Endometrial microvascular endothelial cells (primary cell): ENCODE results near the gene ERBB4. TPM values are rescaled to one million over a fixed set of nuclear protein-coding genes. Genes with fewer than 3 reads are reported as not detected.
"Not testable (repeated sequence)": the region's sequence is repeated elsewhere in the genome, so short reads cannot be mapped to it uniquely, and the experiment has no call there.

Experiments
- in situ Hi-C: cut with HindIII; loops from 2 replicates; pipeline ENCODE4 v1.10.0; 2017; ENCODE audit warnings: low sequenced_read_pairs, low pct_unique_long_range_greater_than_20kb; ENCODE audit errors: inconsistent ontology term
- total RNA-seq: library from RNA; depleted of rRNA; stranded (reverse); fragments of >200 nt; gene quantifications from one replicate; pipeline ENCODE4 v1.2.3, GENCODE V29; 2015; ENCODE audit errors: inconsistent ontology term

ERBB4 gene
- total RNA-seq, 1 donor from 2014 or later: not detected

GRCh38 chr2:212271583-212271982, 267.0 kb downstream of the ERBB4 start:
- in situ Hi-C loops: no loop called here

- in situ Hi-C loops: no loop called here
These were observed 269.6 kb downstream of the ERBB4 start for GRCh38 chr2:212269005-212269404.

DNA sequence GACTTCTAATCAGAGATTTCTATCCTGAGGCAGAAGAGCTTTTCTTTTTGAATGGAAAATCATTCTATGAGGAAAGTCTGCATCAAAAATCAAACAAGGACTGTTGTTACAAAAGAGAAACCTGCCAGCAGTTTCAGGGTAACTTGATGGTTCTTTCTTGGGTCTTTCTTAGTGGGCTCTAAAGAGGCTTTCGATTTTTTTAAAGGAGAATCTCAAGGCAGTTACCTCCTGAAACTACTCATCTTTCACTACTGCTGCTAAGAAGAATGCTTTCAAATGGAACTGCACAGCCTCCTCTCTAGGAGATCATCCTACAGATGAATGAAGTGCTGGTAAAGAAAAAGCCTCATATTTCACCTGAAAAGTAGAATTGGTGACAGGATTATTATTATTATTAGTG, 272.3 kb downstream of the ERBB4 start:
- in situ Hi-C loops: no loop called here

- in situ Hi-C loops: no loop called here
These were observed 272.8 kb downstream of the ERBB4 start for GRCh38 chr2:212265777-212266176.

- in situ Hi-C loops: no loop called here
These were observed 274.4 kb downstream of the ERBB4 start for GRCh38 chr2:212264187-212264586.

DNA sequence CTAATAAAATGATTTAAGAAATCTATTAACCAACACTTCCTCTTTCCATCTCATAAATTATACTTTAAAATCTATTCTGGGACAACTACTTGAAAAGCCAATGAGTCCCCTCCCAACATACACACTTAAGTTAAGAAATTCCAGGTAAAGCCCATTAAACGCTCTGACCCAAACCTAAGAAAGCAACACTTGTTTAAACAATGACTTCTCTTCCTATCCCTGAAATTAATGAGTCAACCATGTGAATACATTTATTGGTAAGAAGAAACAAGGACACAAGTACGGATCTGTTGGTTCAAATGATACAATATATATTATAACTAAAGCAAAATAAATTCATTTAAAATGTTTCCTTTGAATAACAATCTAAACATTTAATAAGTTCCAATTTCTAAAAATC, 279.4 kb downstream of the ERBB4 start:
- in situ Hi-C loops: no loop called here

- in situ Hi-C loops: no loop called here
These were observed 284.3 kb downstream of the ERBB4 start for GRCh38 chr2:212254339-212254738.

DNA sequence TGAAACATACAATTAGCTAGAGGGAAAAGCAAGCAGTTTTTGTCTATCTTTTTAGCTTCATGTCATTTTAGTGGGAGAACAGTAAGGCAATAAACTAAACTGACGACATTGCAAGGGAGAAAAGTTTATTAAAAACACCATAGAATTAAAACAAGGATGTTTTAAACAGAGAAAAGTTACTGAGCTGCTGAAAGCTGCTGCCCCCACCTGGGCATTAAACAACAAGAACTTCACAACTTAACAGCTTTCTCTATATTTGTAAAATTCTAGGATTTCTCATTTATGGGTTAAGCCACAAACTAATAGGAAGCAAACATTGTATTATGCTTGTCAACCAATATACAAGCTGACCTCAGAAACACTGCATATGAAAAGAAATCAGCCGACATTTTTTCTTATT, 289.2 kb downstream of the ERBB4 start:
- in situ Hi-C loops: no loop called here

DNA sequence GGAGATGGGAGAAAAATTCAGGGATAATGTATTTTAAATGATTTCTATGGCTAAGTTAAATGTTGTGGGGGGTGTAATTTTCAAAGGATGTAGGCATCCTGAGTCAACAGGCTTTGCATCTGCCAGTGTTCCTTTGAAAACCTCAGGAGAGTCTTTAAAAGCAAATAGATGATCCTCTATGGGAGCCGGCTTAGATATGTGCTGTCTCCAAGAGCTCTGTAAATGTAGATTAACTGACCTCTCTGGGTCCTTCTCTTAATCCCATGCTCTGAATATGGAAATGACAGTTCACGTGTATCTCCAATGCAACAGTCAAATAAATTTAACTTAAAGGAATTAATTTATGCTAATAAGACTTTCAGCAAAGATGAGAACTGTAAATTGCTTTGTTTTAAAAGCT, 292.7 kb downstream of the ERBB4 start:
- in situ Hi-C loops: no loop called here

DNA sequence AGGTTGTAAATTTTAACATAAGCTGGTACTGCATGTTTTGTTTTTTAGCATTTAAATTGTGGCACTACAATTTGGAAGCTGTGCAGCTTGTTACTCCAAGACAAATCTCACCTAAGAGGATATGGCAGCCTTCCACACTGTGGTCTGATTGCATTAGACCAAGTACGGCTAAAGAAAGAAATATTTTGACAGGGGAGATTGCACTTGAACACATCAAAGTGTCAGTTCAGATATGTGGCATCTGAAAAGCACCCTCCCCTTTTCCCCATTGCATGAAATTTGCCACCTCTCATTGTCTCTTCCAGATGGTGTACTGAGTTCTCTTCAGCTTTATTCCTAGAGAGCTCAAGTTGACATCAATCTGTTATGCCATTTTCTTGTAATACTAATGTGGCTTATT, 295.9 kb downstream of the ERBB4 start:
- in situ Hi-C loops: no loop called here

- in situ Hi-C loops: not testable (repeated sequence)
These were observed 300.4 kb downstream of the ERBB4 start for GRCh38 chr2:212238152-212238551.

- in situ Hi-C loops: no loop called here
These were observed 301.1 kb downstream of the ERBB4 start for GRCh38 chr2:212237350-212238095.

DNA sequence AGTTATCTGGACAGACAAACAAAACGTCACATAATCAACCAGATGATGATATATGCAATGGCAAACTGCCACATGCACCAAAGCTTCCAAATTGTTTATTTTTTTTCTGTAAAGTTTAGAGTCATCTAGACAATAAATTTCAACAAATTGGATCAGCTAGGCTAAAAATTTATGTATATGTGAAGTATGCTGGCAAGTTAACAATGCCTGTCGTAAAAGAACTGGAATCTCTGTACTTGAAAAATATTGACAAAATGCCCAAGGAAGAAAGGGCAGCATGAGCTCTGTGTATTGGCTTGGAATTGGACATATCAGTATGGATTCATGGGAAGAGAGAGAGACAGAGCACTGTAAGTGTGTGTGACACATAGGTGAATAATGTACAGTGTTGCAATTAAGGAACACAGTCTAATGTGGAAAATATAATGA, 309.8 kb downstream of the ERBB4 start:
- in situ Hi-C loops: no loop called here

DNA sequence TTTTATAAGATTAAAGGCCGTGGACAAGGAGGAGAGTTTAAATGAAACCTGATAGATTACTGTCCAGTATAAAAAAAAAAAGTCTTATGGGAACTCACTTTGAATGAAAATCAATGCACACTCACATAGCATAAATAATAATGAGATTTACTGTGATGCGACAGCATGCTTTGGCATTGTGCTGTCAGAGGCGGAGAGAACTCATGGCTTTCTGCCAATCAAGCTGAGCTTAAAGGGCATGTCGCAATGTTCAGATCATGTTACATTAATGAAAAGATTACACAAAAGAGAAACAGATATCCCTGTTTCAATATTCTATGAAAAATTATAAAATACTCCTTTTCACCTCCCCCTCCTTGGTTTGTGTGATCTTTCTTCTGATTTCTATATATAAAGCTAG, 310.8 kb downstream of the ERBB4 start:
- in situ Hi-C loops: no loop called here

DNA sequence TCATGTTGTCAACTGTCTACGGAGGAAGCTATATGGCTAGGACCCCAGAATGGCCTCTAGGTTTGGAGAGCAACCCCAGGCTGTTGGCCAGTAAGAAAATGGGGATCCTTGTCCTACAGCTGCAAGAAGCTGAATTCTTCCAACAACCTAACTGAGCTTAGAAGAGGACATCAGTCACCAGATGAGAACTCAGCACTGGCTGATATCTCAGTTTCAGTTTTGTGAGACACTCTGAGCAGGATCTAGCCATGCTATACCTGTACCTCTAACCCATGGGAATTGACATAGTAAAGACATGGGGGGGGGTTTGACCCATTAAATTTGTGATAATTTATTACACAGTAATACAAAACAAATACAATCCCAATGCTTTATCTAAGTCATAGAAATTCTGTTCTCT, 312.5 kb downstream of the ERBB4 start:
- in situ Hi-C loops: no loop called here

DNA sequence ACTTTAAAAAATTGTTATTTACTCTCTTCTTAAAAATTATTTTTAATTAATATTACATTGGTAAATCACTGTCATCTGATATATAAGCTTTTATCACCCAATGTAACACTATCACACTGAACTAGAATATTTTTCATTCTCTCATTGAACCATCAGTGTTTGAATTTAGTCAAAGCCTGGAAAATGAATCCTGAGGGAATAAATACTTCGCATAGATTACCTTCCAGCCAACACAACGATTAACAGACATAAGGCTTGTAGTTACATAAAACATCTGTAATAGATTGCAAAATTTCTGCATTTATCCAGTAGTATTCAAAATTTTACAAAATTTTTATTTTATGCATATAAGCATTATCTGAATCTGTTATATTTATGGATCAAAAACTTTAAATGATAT, 314.9 kb downstream of the ERBB4 start:
- in situ Hi-C loops: no loop called here

DNA sequence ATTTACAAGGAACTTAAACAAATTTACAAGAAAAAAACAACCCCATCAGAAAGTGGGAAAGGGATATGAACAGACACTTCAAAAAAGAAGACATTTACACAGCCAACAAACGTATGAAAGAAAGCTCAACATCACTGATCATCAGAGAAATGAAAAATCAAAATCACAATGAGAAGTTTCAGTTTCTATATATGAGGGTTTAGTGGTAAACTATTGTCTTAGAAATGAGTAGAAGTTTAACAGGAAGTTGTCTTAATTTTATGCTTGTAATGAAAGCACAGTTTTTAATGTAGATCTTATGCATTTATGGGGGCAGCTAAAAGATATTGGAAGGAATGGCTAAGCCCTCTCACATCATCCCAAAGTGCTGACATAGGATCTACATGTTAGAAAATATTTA, 325.4 kb downstream of the ERBB4 start:
- in situ Hi-C loops: no loop called here

GRCh38 chr2:212208467-212208866, 330.1 kb downstream of the ERBB4 start:
- in situ Hi-C loops: no loop called here

DNA sequence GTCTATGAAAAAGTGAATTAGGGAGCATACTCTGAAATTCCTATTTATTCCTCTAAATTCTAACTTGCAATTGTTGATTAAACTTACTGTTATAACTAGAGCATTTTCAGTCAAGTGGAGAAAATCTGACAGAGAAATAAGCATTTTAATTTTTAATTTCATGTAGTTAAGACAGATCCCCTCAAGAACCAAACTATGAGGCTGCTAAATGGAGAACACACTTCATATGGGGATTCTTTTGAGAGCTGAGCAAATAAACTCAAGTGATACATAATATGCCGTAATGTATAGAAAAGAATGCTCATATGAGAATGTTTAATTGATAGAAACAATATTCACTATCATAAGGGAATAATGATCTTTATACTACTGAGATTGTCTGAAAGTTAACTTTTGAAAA, 340.8 kb downstream of the ERBB4 start:
- in situ Hi-C loops: no loop called here

DNA sequence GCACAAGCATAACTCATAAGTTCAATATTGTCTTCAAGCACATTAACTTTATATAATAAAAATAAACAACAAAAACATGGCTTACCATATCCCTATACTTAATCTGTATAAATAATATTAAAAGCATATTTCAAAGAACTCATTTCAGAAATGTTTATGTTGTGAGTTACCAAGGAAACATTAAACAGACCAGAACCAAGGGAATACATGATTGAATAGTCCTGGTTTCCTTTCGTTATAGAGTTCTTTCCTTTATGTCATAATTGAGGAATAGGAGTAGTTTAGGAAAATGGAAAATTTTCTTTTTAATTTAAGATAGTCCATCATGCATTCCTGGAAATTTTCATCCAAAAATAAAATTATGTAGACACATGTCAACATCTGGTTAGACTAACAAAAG, 343.0 kb downstream of the ERBB4 start:
- in situ Hi-C loops: no loop called here

DNA sequence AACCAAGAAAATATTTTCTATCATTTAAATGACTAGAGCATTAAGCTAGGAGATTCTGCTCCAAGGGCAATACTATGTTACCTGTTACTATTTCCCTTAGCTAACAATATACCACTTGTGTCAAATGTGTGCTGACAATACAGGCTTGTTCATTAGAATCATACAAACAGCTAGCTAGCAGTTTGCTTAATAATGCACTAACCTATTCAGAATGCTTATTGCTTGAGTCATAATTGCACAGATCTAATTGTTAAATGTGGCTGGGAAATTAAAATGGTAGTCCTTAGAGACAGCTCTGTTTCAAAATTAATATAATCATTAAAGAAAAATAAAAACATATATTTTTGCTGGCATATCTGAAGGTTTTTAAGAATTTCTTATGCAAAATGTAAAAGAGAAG, 344.2 kb downstream of the ERBB4 start:
- in situ Hi-C loops: no loop called here
